GM21526 (cell line): ENCODE data around the gene DNAH8.

Source experiments
- ATAC-seq: cut with Tn5 transposase; IDR thresholded peaks from one replicate; pipeline ENCODE4 v1.9.1; 2021; ENCODE audit warnings: moderate library complexity; ENCODE audit not compliant: unreplicated experiment, low FRiP score

The DNAH8 gene

GRCh38 chr6:39060467-39061160 is 345.5 kb downstream of the DNAH8 start:
- no peak for ATAC-seq

GRCh38 chr6:39061182-39061581 is 346.1 kb downstream of the DNAH8 start:
- no peak for ATAC-seq

- no peak for ATAC-seq
Observed at GRCh38 chr6:39061588-39061987, 346.5 kb downstream of the DNAH8 start.

DNA sequence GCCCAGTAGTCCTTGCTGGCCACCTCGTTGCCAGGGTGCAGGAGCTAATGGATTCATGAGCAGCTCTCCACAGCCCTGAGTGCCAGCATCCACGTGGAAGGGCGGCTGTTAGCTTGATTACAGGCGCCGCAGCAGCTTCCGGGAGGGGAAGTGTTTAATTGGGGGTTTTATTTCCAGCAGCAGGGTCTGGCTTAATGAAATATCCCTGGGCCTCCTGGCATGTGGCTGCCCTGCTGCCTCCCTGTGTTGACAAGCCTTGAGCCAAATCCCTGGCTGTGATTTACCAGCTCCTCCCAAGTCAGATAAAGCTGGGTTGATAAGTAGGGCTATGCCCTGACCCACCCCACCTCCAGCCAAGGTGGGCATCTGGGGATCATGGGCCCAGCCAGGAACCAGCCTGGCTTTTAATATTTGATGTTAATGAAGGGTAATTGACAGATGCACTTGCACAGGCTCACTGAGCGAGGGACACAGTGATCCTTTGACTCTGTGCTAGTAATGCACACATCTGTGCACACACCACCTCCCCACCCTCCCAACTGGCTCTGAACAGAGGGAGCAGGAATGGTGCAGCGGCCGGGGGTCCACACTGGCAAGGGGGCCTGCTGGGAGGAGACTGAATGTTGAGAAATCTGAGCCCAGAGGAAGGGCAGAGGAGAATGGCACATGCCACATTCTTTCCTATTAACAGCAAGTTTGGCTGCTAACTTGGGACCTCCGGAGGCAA is 347.1 kb downstream of the DNAH8 start:
- ATAC-seq = no peak

DNA sequence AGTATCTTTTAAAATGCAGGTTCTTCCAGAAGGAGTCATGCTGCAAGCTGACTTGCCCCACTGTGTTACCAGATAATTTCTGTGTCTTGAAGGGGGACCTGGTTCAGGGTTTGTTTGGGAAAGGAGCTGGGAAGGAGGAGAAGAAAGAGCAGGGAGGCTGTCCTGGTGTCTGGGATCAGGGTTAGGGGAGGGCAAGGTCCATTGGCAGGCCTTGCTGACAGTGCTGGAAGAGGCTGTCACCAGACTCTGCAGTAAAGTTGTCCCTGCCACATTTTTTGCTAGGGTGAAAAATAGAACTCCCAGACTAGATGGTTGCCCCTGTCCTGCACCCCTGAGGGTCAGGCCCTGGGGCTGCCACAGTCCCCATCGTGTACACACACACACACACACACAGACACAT is 348.4 kb downstream of the DNAH8 start:
- no peak for ATAC-seq

DNA sequence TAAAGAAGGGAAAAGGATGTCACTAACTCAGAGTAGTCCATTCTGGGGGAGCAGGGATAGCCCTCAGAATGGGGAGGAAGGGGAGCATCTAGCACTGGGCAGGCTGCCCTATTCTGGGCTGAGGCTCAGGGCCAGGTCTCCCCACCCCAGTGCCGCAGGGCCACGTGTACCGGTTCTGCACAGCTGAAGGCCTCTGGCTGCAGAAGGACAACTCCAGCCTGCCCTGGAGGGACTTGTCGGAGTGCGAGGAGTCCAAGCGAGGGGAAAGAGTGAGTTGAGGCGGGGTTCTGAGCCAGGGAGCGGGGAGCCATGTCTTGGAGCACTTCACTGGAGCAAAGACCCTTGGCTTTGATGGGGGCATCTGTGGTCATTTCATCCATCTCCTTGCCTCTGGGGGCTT is 350.4 kb downstream of the DNAH8 start:
- no peak for ATAC-seq

- ATAC-seq = no peak
Observed at GRCh38 chr6:39068391-39068790, 353.3 kb downstream of the DNAH8 start.

GRCh38 chr6:39072830-39073229 is 357.7 kb downstream of the DNAH8 start:
- no peak for ATAC-seq

DNA sequence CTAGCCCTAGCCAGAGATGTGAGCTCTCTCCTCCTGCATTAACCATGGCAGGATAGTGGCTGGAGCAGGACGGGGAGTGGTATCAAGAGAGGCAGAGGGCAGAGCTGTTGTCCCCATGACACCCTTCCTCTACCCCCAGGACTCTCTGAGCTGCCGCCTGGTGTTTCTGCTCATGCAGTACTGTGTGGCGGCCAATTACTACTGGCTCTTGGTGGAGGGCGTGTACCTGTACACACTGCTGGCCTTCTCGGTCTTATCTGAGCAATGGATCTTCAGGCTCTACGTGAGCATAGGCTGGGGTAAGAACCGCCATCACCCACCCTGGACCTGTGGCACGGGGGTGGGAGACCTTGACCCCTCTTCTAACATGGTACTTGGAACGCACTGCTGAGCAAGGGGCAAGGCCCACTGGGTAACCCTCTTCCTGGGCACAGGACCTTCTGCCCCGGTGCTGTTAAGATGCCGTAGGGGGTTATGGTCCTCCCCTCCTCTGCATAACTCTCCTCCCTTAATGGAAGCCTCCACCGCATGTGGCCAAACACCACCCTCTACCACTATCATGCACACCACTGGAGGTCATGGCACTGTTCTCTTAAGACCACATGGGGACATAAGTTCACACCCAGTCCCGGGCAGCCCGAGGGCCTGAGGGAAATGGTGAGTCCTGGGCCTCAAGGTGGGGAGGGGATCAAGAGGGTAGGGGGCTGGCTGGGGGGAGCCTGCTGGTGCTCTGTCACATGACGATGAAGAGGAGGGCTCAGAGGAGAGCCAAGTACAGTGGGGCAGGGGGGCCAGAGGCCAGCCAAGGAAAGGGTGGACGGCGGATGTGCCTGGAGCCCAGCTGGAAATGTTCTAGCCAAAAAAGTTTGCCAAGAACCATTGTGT is 358.6 kb downstream of the DNAH8 start:
- ATAC-seq = no peak

DNA sequence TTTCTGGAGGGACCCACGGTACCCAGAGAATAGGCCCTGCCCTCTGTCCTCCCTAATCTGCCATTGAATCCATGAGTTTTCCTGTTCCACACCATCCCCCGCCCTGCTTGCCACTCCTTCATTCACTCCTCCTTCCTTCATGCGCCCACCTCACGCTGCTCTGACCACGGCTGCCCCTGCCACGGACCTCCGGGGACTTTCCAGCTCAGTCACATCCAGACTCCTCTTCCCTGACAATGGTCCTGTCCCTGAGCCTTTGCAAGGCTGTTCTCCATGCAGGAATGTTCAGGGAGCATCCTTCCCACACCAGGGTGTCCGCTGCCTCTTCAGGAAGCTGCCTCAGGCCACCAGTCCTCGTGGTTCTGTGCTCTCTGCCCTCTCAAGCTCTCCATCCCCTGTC is 359.4 kb downstream of the DNAH8 start:
- no peak for ATAC-seq

DNA sequence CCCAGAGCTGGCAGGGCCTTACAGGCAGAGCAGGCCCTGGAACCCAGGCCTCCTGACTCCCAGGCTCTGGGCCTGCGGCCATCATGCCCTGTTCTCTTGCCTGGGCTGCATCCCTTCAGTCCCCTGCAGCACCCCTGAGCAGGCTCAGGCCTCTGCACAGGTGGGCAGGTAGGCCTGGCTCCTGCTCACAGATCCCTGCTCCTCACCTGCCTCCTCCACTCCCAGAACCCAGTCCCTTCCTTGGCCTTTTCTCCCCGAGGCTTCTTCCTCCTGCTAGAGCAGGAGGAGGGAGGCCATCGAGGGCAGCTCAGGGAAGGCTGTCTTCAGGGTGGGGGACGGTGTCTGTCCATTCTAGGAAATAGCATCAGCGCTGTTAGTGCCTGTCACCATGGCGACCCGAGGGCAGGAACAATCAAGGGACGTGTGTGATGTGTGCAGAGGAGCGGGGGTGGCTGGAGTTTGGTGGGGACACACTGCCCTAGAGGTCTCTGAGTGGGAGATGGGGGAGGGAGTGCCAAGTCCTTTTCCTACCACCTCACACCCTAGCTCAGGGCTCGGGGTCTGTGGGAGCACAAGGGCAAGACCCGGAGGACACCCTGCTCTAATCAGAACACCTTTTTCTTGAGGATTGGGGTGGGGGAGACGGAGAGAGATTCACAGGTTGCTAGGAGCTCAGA is 360.0 kb downstream of the DNAH8 start:
- no peak for ATAC-seq

DNA sequence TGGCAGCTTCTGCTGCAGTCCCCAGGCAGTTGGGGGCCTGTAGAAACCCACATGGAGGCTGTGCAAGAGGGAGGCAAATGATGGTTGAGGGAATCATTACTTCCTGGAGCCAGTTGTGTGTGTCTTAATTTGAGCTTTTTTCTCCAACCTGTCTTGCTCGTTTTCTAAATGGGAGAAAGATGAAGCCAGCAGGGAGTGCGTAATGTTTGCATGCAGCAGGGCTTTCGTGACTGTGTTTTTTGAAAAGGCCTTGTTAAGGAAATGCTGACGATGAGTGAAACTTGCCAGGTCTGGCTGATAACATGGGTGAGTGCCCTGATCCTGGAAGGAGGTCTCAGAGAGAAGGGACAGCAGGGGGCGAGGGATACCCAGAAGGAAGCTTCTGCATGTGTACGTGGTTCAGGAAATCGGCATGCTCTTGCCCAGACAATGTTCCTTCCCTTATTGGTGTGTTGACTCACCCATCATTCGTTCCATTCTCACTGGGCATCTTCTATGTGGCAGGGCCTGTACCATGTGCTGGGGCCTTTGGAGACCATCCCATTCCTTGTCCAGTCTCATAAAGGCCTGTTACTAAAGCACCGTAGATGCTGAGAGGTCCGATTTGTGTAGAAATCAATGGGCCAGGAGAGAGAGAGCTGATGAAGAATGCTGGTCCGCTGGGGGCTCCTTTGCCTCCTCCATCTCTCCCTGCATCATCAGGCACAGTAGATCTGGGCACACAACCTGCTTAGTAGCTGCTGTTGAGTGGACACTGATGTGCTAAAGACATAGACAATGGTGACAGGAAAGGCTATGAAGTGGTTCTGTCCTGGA is 360.9 kb downstream of the DNAH8 start:
- ATAC-seq = no peak

GRCh38 chr6:39076623-39077535 is 361.8 kb downstream of the DNAH8 start:
- no peak for ATAC-seq

DNA sequence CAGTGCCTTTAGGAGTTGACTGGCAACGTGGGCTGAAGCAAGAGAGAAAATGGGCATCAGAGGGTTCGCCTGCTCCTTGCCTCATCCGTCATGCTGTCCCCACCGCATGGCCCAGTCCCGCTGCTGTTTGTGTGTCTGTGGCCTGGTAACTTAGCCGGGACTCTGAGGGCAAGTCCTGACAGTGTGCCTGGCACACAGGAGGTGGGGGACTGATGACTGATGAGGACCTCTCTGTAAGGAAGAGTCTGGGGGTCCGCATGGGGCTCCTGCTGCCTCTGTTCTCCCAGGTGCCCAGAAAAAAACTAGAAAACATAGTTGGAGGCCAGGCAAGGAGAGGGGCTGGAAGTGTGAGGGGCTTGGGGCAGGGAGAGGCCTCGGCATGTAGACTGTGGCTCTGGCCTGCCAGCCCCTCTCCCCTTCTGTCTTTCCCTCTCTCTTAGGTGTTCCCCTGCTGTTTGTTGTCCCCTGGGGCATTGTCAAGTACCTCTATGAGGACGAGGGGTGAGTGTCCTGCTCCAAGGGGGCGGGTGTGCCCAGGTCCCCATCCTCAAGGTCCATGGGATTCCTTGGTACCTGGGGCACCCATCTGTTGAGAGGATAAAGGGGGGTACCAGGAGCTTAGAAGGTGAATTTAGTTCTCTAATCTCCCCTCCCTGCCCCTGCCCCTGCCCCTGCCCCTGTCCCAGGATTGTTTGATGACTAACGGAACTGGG is 362.9 kb downstream of the DNAH8 start:
- ATAC-seq = no peak

GRCh38 chr6:39078695-39079094 is 363.6 kb downstream of the DNAH8 start:
- no peak for ATAC-seq

DNA sequence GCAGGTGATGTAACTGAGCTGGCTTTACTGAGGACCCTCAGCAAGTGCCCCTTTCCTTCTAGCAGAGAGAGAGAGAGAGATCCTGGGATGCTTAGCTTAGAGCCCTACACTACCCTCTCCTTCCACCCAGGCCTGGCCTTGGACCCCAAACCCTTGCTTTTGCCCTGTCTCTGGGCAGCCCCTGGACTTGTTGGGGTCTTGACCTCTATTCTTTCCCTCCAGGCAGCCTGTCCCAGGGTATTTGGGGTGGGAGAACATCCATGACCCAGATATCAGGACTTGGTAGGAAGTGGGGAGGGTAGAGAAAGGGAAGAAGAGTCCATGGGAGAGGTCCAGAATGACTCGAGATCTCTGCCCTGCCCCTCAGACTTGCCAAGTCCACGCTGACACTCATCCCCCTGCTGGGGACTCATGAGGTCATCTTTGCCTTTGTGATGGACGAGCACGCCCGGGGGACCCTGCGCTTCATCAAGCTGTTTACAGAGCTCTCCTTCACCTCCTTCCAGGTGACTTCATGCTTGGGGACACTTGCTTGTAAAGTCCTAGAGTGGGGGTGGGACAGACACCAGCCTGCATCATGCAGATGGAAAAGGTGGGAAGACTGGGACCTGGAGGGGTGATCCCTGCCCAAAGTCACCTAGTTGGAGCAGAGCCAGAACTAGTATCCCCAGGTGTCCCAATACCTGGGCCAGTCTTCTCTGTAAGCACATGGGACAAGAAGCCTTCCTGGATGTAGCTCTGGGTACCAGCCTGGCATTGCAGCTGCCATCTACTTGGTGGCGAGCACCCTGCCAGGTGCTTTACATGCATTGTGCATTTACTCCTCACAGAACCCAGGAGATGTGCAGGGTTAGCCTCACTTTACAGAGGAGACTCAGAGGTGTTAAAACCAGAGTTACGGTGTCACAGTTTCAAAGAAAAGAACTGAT is 364.4 kb downstream of the DNAH8 start:
- ATAC-seq = no peak
